HepG2 (cell line): ENCODE measurements around the gene UGGT1. TPM values are rescaled to one million over a fixed set of nuclear protein-coding genes. Genes with fewer than 3 reads are reported as not detected.
A peak's percentile ranks its signal among the peaks of the same experiment; 100 is the strongest.

Experiments
- AGO1 ChIP-seq: fragments of 200-400 bp; formaldehyde crosslinking; IDR thresholded peaks from 2 replicates; pipeline ENCODE4 v1.6.1; 2017; ENCODE audit warnings: mild to moderate bottlenecking, low read depth, low read length, moderate library complexity; ENCODE audit not compliant: poor library complexity, severe bottlenecking
- XBP1 ChIP-seq: sonication (generic); formaldehyde crosslinking; IDR thresholded peaks from 2 replicates; pipeline ENCODE4 v1.5.0; 2020; ENCODE audit warnings: missing genetic modification reagents
- ZMYM4 ChIP-seq: sonication (generic); formaldehyde crosslinking; IDR thresholded peaks from 2 replicates; pipeline ENCODE4 v1.8.1; 2023; ENCODE audit warnings: mild to moderate bottlenecking, missing genetic modification reagents
- ZSCAN20 ChIP-seq: sonication (generic); formaldehyde crosslinking; IDR thresholded peaks from 2 replicates; pipeline ENCODE4 v1.4.0; 2020; ENCODE audit warnings: missing genetic modification reagents, mild to moderate bottlenecking, borderline replicate concordance
- polyA plus RNA-seq, 8 experiments: library from polyadenylated mRNA; depleted of rRNA in 3 of 8; stranded (reverse) in 7 of 8; unstranded in 1 of 8; fragments of >200 nt; fragmentation: Illumina TruSeq in 4 of 8; extraction: Trizol in 4 of 8; gene quantifications; 2 replicates each; pipeline versions ENCODE4 v1.2.1 to v1.2.3, GENCODE V29; 2011 to 2016; ENCODE audit warnings: low read depth in 4 of 8, missing spikeins in 1 of 8, mixed read lengths in 1 of 8; ENCODE audit not compliant: insufficient read depth in 1 of 8
- total RNA-seq, 5 experiments: library from RNA; depleted of rRNA; stranded (reverse); fragments of >200 nt; fragmentation: Illumina TruSeq; extraction: Trizol; gene quantifications; 2 replicates each; pipeline ENCODE4 v1.2.3, GENCODE V29; 2016; ENCODE audit warnings: low read depth in 1 of 5
- TF ChIP-seq, protein P1 (sequence below): sonication (generic); formaldehyde crosslinking; IDR thresholded peaks from 2 replicates; pipeline ENCODE4 v1.4.0; 2020; ENCODE audit warnings: missing genetic modification reagents
- TF ChIP-seq, protein P2 (sequence below): sonication (generic); formaldehyde crosslinking; IDR thresholded peaks from 2 replicates; pipeline ENCODE4 v1.4.0; 2020; ENCODE audit warnings: missing genetic modification reagents
- TF ChIP-seq, protein P3 (sequence below): sonication (generic); formaldehyde crosslinking; IDR thresholded peaks from 2 replicates; pipeline ENCODE4 v1.9.0; 2021; ENCODE audit warnings: missing genetic modification reagents, borderline replicate concordance
- TF ChIP-seq, protein P4 (sequence below): sonication (generic); formaldehyde crosslinking; IDR thresholded peaks from 2 replicates; pipeline ENCODE4 v1.5.1; 2020; ENCODE audit warnings: mild to moderate bottlenecking, missing genetic modification reagents, borderline replicate concordance
- TF ChIP-seq, protein P5 (sequence below): sonication (generic); formaldehyde crosslinking; IDR thresholded peaks from 2 replicates; pipeline ENCODE4 v1.4.0; 2020; ENCODE audit warnings: missing genetic modification reagents
- TF ChIP-seq, protein P6 (sequence below): IDR thresholded peaks from 2 replicates; pipeline ENCODE4 v1.6.1; 2016; ENCODE audit warnings: low read depth

UGGT1 gene
- total and polyA plus RNA-seq, 2 of the 13 experiments (the other 11 are each of a cell fraction or from before 2014, with no cell fraction given) = 35.8 to 83.2 TPM

DNA sequence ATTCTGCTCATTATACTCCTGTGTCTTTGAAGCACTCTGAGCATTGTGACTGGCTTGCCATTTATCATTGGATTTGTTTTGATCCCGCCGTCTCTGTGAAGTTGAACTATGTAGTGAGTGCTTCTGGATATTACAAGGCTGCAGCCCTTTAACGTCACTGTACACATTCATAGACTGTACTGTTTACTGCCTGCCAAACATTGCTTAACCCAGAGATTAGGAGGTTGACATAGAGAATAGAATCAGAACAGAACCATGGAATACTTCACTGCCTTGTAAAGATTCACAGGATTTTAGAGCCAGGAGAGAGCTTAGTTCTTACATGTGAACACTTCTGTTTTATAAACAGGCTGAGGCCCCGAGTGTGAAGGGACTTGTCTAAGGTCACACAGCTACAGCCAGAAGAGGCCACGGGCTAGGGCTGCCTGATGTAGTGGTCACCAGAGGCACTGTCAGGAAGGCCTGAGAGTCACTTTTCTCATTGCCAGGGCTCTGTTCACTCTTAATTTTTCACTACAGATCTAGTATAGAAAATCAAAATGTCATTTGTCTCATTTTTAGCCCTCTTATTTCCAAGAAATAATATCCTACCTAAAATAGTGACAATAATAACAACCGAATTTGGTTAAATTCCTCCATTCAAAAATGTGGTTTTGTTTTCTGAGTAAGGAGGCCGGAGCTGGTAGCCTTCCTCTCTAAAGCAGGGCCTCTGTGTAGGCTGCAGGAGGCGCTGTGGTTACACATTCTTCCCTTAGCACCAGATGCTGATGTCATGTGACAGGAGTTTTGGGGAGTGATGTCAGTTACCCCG, 87.9 kb downstream of the UGGT1 start (continued):
- TF ChIP-seq, protein P1, sequence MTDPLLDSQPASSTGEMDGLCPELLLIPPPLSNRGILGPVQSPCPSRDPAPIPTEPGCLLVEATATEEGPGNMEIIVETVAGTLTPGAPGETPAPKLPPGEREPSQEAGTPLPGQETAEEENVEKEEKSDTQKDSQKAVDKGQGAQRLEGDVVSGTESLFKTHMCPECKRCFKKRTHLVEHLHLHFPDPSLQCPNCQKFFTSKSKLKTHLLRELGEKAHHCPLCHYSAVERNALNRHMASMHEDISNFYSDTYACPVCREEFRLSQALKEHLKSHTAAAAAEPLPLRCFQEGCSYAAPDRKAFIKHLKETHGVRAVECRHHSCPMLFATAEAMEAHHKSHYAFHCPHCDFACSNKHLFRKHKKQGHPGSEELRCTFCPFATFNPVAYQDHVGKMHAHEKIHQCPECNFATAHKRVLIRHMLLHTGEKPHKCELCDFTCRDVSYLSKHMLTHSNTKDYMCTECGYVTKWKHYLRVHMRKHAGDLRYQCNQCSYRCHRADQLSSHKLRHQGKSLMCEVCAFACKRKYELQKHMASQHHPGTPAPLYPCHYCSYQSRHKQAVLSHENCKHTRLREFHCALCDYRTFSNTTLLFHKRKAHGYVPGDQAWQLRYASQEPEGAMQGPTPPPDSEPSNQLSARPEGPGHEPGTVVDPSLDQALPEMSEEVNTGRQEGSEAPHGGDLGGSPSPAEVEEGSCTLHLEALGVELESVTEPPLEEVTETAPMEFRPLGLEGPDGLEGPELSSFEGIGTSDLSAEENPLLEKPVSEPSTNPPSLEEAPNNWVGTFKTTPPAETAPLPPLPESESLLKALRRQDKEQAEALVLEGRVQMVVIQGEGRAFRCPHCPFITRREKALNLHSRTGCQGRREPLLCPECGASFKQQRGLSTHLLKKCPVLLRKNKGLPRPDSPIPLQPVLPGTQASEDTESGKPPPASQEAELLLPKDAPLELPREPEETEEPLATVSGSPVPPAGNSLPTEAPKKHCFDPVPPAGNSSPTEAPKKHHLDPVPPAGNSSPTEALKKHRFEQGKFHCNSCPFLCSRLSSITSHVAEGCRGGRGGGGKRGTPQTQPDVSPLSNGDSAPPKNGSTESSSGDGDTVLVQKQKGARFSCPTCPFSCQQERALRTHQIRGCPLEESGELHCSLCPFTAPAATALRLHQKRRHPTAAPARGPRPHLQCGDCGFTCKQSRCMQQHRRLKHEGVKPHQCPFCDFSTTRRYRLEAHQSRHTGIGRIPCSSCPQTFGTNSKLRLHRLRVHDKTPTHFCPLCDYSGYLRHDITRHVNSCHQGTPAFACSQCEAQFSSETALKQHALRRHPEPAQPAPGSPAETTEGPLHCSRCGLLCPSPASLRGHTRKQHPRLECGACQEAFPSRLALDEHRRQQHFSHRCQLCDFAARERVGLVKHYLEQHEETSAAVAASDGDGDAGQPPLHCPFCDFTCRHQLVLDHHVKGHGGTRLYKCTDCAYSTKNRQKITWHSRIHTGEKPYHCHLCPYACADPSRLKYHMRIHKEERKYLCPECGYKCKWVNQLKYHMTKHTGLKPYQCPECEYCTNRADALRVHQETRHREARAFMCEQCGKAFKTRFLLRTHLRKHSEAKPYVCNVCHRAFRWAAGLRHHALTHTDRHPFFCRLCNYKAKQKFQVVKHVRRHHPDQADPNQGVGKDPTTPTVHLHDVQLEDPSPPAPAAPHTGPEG (CRISPR knock-in tag) = peak; percentile 73
- TF ChIP-seq ZSCAN20 (no peak), ZMYM4 (CRISPR knock-in tag) (no peak), AGO1 (no peak), XBP1 (CRISPR knock-in tag) (no peak)
- TF ChIP-seq, protein P2, sequence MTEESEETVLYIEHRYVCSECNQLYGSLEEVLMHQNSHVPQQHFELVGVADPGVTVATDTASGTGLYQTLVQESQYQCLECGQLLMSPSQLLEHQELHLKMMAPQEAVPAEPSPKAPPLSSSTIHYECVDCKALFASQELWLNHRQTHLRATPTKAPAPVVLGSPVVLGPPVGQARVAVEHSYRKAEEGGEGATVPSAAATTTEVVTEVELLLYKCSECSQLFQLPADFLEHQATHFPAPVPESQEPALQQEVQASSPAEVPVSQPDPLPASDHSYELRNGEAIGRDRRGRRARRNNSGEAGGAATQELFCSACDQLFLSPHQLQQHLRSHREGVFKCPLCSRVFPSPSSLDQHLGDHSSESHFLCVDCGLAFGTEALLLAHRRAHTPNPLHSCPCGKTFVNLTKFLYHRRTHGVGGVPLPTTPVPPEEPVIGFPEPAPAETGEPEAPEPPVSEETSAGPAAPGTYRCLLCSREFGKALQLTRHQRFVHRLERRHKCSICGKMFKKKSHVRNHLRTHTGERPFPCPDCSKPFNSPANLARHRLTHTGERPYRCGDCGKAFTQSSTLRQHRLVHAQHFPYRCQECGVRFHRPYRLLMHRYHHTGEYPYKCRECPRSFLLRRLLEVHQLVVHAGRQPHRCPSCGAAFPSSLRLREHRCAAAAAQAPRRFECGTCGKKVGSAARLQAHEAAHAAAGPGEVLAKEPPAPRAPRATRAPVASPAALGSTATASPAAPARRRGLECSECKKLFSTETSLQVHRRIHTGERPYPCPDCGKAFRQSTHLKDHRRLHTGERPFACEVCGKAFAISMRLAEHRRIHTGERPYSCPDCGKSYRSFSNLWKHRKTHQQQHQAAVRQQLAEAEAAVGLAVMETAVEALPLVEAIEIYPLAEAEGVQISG (CRISPR knock-in tag) = peak; percentile 65
- TF ChIP-seq, protein P3, sequence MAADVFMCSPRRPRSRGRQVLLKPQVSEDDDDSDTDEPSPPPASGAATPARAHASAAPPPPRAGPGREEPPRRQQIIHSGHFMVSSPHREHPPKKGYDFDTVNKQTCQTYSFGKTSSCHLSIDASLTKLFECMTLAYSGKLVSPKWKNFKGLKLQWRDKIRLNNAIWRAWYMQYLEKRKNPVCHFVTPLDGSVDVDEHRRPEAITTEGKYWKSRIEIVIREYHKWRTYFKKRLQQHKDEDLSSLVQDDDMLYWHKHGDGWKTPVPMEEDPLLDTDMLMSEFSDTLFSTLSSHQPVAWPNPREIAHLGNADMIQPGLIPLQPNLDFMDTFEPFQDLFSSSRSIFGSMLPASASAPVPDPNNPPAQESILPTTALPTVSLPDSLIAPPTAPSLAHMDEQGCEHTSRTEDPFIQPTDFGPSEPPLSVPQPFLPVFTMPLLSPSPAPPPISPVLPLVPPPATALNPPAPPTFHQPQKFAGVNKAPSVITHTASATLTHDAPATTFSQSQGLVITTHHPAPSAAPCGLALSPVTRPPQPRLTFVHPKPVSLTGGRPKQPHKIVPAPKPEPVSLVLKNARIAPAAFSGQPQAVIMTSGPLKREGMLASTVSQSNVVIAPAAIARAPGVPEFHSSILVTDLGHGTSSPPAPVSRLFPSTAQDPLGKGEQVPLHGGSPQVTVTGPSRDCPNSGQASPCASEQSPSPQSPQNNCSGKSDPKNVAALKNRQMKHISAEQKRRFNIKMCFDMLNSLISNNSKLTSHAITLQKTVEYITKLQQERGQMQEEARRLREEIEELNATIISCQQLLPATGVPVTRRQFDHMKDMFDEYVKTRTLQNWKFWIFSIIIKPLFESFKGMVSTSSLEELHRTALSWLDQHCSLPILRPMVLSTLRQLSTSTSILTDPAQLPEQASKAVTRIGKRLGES (CRISPR knock-in tag) = peak; percentile 43; the same call in 1 of the 2 replicates
- TF ChIP-seq, protein P4, sequence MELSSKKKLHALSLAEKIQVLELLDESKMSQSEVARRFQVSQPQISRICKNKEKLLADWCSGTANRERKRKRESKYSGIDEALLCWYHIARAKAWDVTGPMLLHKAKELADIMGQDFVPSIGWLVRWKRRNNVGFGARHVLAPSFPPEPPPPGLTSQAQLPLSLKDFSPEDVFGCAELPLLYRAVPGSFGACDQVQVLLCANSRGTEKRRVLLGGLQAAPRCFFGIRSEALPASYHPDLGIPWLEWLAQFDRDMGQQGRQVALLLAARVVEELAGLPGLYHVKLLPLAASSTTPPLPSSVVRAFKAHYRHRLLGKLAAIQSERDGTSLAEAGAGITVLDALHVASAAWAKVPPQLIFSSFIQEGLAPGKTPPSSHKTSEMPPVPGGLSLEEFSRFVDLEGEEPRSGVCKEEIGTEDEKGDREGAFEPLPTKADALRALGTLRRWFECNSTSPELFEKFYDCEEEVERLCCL (CRISPR knock-in tag) = no peak
- TF ChIP-seq, protein P5, sequence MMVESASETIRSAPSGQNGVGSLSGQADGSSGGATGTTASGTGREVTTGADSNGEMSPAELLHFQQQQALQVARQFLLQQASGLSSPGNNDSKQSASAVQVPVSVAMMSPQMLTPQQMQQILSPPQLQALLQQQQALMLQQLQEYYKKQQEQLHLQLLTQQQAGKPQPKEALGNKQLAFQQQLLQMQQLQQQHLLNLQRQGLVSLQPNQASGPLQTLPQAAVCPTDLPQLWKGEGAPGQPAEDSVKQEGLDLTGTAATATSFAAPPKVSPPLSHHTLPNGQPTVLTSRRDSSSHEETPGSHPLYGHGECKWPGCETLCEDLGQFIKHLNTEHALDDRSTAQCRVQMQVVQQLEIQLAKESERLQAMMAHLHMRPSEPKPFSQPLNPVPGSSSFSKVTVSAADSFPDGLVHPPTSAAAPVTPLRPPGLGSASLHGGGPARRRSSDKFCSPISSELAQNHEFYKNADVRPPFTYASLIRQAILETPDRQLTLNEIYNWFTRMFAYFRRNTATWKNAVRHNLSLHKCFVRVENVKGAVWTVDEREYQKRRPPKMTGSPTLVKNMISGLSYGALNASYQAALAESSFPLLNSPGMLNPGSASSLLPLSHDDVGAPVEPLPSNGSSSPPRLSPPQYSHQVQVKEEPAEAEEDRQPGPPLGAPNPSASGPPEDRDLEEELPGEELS (CRISPR knock-in tag) = peak; percentile 98
- TF ChIP-seq, protein P6, sequence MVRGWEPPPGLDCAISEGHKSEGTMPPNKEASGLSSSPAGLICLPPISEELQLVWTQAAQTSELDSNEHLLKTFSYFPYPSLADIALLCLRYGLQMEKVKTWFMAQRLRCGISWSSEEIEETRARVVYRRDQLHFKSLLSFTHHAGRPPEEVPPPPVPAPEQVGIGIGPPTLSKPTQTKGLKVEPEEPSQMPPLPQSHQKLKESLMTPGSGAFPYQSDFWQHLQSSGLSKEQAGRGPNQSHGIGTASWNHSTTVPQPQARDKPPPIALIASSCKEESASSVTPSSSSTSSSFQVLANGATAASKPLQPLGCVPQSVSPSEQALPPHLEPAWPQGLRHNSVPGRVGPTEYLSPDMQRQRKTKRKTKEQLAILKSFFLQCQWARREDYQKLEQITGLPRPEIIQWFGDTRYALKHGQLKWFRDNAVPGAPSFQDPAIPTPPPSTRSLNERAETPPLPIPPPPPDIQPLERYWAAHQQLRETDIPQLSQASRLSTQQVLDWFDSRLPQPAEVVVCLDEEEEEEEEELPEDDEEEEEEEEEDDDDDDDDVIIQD = peak; percentile 77
